Hematopoietic multipotent progenitor cell treated with erythropoietin and hydrocortisone succinate and interleukin-3 and kit ligand, for 6 days (in vitro differentiated cells): ENCODE data around the gene DNAJB1.
"Not testable (repeated sequence)": the region's sequence is repeated elsewhere in the genome, so short reads cannot be mapped to it uniquely, and the experiment has no call there.

Experiments
- DNase-seq: peaks from one replicate; pipeline ENCODE4 v3.0.0-alpha.2; 2015

The DNAJB1 gene

GRCh38 chr19:14519860-14520407, 1.7 kb upstream of the DNAJB1 start:
- no peak for DNase-seq

- no peak for DNase-seq
Observed at GRCh38 chr19:14519245-14519859, 1.2 kb upstream of the DNAJB1 start.

GRCh38 chr19:14517446-14517839, 754 bp downstream of the DNAJB1 start:
- DNase-seq: no peak

GRCh38 chr19:14516746-14517438, 1.3 kb downstream of the DNAJB1 start:
- peak; percentile 43 for DNase-seq

- DNase-seq: no peak
Observed at GRCh38 chr19:14516048-14516534, 2.1 kb downstream of the DNAJB1 start.

GRCh38 chr19:14515501-14516047, 2.6 kb downstream of the DNAJB1 start:
- no peak for DNase-seq

GRCh38 chr19:14514215-14514863, 3.9 kb downstream of the DNAJB1 start:
- no peak for DNase-seq

- no peak for DNase-seq
Observed at GRCh38 chr19:14512406-14512961, 5.7 kb downstream of the DNAJB1 start.

- DNase-seq: no peak
Observed at GRCh38 chr19:14511229-14511593, 7.0 kb downstream of the DNAJB1 start.

- DNase-seq: no peak
Observed at GRCh38 chr19:14510311-14511228, 7.6 kb downstream of the DNAJB1 start.

- DNase-seq: no peak
Observed at GRCh38 chr19:14507704-14508542, 10.3 kb downstream of the DNAJB1 start.

- peak; percentile 76 for DNase-seq
Observed at GRCh38 chr19:14505488-14506239, 12.5 kb downstream of the DNAJB1 start.

- DNase-seq: not testable (repeated sequence)
Observed at GRCh38 chr19:14504575-14504974, 13.6 kb downstream of the DNAJB1 start.

- DNase-seq: no peak
Observed at GRCh38 chr19:14503285-14503684, 14.9 kb downstream of the DNAJB1 start.

GRCh38 chr19:14502334-14503092, 15.7 kb downstream of the DNAJB1 start:
- DNase-seq: no peak

GRCh38 chr19:14497228-14497921, 20.8 kb downstream of the DNAJB1 start:
- no peak for DNase-seq

- no peak for DNase-seq
Observed at GRCh38 chr19:14496834-14497227, 21.4 kb downstream of the DNAJB1 start.

GRCh38 chr19:14496029-14496833, 22.0 kb downstream of the DNAJB1 start, which contains the start of gene GIPC1:
Gene GIPC1 (minus strand): TSS chr19:14496127. CDS start chr19:14482976, 13,151 bp downstream.
- peak; percentile 89 for DNase-seq
